HL-60 (cell line): ENCODE results near the gene KLHL13.

Experiments
- DNase-seq, 2 experiments: peaks; one replicate each; pipeline ENCODE4 v3.0.0-alpha.2; 2010 to 2020; ENCODE audit warnings: low read depth in 1 of 2, low spot score in 1 of 2
- H3K27ac ChIP-seq: fragments of 250-450 bp; sonication (Bioruptor Pico); replicated peaks from 2 replicates; pipeline ENCODE4 v1.5.1; 2020; ENCODE audit warnings: mild to moderate bottlenecking, moderate library complexity
- H3K27me3 ChIP-seq: fragments of 250-450 bp; sonication (Bioruptor Pico); 2 replicates; pipeline ENCODE4 v1.5.1; 2021; ENCODE audit warnings: mild to moderate bottlenecking, moderate library complexity; ENCODE audit not compliant: insufficient read depth, poor library complexity, severe bottlenecking
- H3K4me3 ChIP-seq: replicated peaks from 2 replicates; pipeline ENCODE4 v1.5.1; 2011; ENCODE audit warnings: mild to moderate bottlenecking, control low read depth, low read length; ENCODE audit not compliant: insufficient read depth
- GABPA ChIP-seq: IDR thresholded peaks from 2 replicates; pipeline ENCODE4 v1.6.1; 2012; ENCODE audit warnings: low read depth
- POLR2AphosphoS5 ChIP-seq: IDR thresholded peaks from 2 replicates; pipeline ENCODE4 v1.6.1; 2012; ENCODE audit warnings: low read depth
- REST ChIP-seq: IDR thresholded peaks from 2 replicates; pipeline ENCODE4 v1.6.1; 2012; ENCODE audit warnings: low read depth; ENCODE audit not compliant: insufficient replicate concordance
- SPI1 ChIP-seq: IDR thresholded peaks from 2 replicates; pipeline ENCODE4 v1.6.1; 2012; ENCODE audit warnings: low read depth, mild to moderate bottlenecking, borderline replicate concordance
- TF ChIP-seq, protein P1 (sequence below): IDR thresholded peaks from one replicate; pipeline ENCODE4 v1.5.1; 2011; ENCODE audit warnings: low read length, control low read depth, inconsistent platforms; ENCODE audit not compliant: insufficient read depth

Gene KLHL13

DNA sequence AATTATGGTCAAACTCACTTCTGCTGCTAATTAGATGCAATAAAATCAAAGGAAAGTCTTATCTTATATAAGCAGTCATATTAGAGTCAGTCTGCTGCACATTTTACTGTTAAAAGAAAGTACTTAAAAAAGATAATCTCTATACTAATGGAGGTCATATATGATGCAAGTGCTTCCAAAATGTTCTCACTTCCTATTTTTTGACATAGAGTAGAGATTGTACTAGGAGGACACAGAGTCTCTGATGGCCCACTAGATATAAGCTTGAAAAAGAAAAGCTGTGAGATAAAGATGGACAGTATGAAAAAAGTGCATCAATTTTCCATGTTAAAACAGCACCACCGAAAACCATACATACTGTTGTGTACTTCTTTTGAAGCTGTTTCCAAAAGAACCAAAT is 196.9 kb downstream of the KLHL13 start:
- Histone ChIP-seq H3K4me3 (no peak overlapping the region), H3K27me3 (no peaks in the 10 kb centered on the region), H3K27ac (no peak overlapping the region)
- no peak for DNase-seq
- TF ChIP-seq, protein P1, sequence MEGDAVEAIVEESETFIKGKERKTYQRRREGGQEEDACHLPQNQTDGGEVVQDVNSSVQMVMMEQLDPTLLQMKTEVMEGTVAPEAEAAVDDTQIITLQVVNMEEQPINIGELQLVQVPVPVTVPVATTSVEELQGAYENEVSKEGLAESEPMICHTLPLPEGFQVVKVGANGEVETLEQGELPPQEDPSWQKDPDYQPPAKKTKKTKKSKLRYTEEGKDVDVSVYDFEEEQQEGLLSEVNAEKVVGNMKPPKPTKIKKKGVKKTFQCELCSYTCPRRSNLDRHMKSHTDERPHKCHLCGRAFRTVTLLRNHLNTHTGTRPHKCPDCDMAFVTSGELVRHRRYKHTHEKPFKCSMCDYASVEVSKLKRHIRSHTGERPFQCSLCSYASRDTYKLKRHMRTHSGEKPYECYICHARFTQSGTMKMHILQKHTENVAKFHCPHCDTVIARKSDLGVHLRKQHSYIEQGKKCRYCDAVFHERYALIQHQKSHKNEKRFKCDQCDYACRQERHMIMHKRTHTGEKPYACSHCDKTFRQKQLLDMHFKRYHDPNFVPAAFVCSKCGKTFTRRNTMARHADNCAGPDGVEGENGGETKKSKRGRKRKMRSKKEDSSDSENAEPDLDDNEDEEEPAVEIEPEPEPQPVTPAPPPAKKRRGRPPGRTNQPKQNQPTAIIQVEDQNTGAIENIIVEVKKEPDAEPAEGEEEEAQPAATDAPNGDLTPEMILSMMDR = no peak
- TF ChIP-seq POLR2AphosphoS5 (no peak), SPI1 (peak; percentile 21; the same call in 1 of the 2 replicates), REST (no peak)

GRCh38 chrX:117910216-117910615 is 206.4 kb downstream of the KLHL13 start:
- Histone ChIP-seq H3K27me3 (no peaks in the 10 kb centered on the region), H3K4me3 (no peak overlapping the region), H3K27ac (no peak overlapping the region)
- TF ChIP-seq, protein P1 = no peak
- TF ChIP-seq SPI1 (no peak), REST (no peak), GABPA (no peak), POLR2AphosphoS5 (no peak)
- no peak for DNase-seq

DNA sequence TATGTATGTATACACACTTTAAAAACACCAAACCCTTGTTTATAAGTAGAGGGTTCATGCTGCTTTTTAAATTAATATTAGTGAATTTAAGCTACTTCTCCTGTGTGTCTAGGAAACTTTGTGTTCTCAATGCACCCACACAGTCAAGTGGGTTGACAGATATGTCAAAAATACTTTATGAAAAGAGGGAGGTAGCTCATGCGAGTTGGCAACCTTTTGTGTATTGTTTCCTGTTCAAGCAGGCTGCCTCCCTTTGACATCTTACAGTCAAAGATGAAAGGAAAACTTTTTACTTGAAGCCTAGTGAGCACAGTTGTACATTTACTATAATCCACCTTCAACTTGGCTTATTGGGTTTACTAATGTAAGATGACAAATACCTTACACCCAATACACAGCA is 218.4 kb downstream of the KLHL13 start:
- DNase-seq = no peak
- Histone ChIP-seq H3K27me3 (no peaks in the 10 kb centered on the region), H3K4me3 (no peak overlapping the region), H3K27ac (no peak overlapping the region)
- TF ChIP-seq POLR2AphosphoS5 (no peak), GABPA (no peak), REST (no peak), SPI1 (no peak)
- TF ChIP-seq, protein P1 = no peak
